ENCODE results near the gene ASB13.
"Not testable (repeated sequence)": the region's sequence is repeated elsewhere in the genome, so short reads cannot be mapped to it uniquely, and the experiment has no call there.

The ASB13 gene

GRCh38 chr10:5623081-5623748, 43.2 kb downstream of the ASB13 start:
- peak; percentile 58 for DNase-seq (ENCODE audit: low read depth)

- no peak for DNase-seq (ENCODE audit: low read depth)
Measured at GRCh38 chr10:5622186-5622960, 44.0 kb downstream of the ASB13 start.

- DNase-seq (ENCODE audit: low read depth) = not testable (repeated sequence)
Measured at GRCh38 chr10:5621371-5621770, 45.0 kb downstream of the ASB13 start.

GRCh38 chr10:5620966-5621365, 45.4 kb downstream of the ASB13 start:
- DNase-seq (ENCODE audit: low read depth) = no peak

- DNase-seq (ENCODE audit: low read depth) = no peak
Measured at GRCh38 chr10:5620223-5620721, 46.1 kb downstream of the ASB13 start.

GRCh38 chr10:5619362-5620211, 46.8 kb downstream of the ASB13 start:
- DNase-seq (ENCODE audit: low read depth) = no peak

GRCh38 chr10:5618829-5619228, 47.6 kb downstream of the ASB13 start:
- DNase-seq (ENCODE audit: low read depth) = no peak

GRCh38 chr10:5618042-5618441, 48.4 kb downstream of the ASB13 start:
- no peak for DNase-seq (ENCODE audit: low read depth)

GRCh38 chr10:5617521-5617920, 48.9 kb downstream of the ASB13 start:
- no peak for DNase-seq (ENCODE audit: low read depth)

GRCh38 chr10:5616836-5617235, 49.6 kb downstream of the ASB13 start:
- DNase-seq (ENCODE audit: low read depth) = no peak

- no peak for DNase-seq (ENCODE audit: low read depth)
Measured at GRCh38 chr10:5616046-5616445, 50.3 kb downstream of the ASB13 start.

- no peak for DNase-seq (ENCODE audit: low read depth)
Measured at GRCh38 chr10:5615316-5615715, 51.1 kb downstream of the ASB13 start.

GRCh38 chr10:5614155-5614721, 52.2 kb downstream of the ASB13 start:
- DNase-seq (ENCODE audit: low read depth) = no peak

- no peak for DNase-seq (ENCODE audit: low read depth)
Measured at GRCh38 chr10:5613481-5614154, 52.8 kb downstream of the ASB13 start.

GRCh38 chr10:5611899-5612680, 54.3 kb downstream of the ASB13 start:
- DNase-seq (ENCODE audit: low read depth) = no peak

GRCh38 chr10:5609952-5610616, 56.3 kb downstream of the ASB13 start:
- DNase-seq (ENCODE audit: low read depth) = no peak

- DNase-seq (ENCODE audit: low read depth) = no peak
Measured at GRCh38 chr10:5608608-5609220, 57.7 kb downstream of the ASB13 start.

GRCh38 chr10:5607594-5607993, 58.8 kb downstream of the ASB13 start:
- no peak for DNase-seq (ENCODE audit: low read depth)

- DNase-seq (ENCODE audit: low read depth) = no peak
Measured at GRCh38 chr10:5606864-5607263, 59.5 kb downstream of the ASB13 start.

- DNase-seq (ENCODE audit: low read depth) = no peak
Measured at GRCh38 chr10:5606321-5606720, 60.1 kb downstream of the ASB13 start.

Measured in activated gamma-delta T cell treated with anti-CD3 and anti-CD28 coated beads, Interleukin-2, amount 50 U/mL, for 16 hours (primary cell).